Thyroid gland (tissue), 4 donors: ENCODE measurements around the gene TRAPPC3L.

ENCODE experiments used
- CTCF ChIP-seq, 6 experiments: fragments of 200-600 bp in 3 of 6; fragments of 450-650 bp in 3 of 6; sonication (generic) in 3 of 6; IDR thresholded peaks; one replicate each; pipeline ENCODE4 v1.5.1; 2016 to 2019; ENCODE audit warnings: antibody characterized with exemption in 6 of 6, mild to moderate bottlenecking in 2 of 6, inconsistent platforms in 1 of 6, moderate library complexity in 1 of 6
- POLR2A ChIP-seq, 2 donors: fragments of 450-650 bp; IDR thresholded peaks; one replicate each; pipeline ENCODE4 v1.6.1; 2017; ENCODE audit warnings: antibody characterized with exemption in 2 of 2, mild to moderate bottlenecking in 2 of 2, moderate library complexity in 1 of 2

GRCh38 chr6:116543149-116543548 is 2.3 kb downstream of the TRAPPC3L start:
- TF ChIP-seq CTCF (IDR thresholded peaks at IDR 0.05) (no peak), POLR2A (IDR thresholded peaks at IDR 0.05) (no peak)
